NCI-H146 treated with DMSO at 0.1 percent for 48 hours (cell line): Measurements from ENCODE around the gene TFDP1.

ENCODE experiments used
- DNase-seq: peaks from one replicate; lab custom pipeline; 2025; ENCODE audit not compliant: unreplicated experiment; lab: John Stamatoyannopoulos, UW

TFDP1 gene

GRCh38 chr13:113628291-113629270, 44.0 kb downstream of the TFDP1 start:
- no peak for DNase-seq

GRCh38 chr13:113629866-113630265, 45.3 kb downstream of the TFDP1 start:
- DNase-seq = no peak

DNA sequence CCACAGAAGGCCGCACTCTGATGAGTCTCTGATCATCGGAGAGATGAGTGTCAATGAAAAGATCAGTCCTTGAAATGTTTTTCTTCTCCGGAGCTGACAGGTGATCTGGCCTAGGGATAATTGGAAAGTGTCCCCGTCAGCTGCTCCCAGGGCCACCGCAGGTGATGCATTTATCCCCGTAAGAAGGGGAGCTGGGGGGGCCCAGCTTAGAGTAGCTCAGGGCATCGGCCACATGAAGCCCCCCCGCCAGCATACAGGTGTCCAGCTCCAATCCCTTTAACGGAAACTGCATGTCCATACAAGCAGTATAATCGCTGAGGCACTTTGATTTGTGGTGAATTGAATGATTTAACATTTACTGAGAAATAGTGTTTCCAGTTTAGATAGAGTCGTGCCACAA, 45.7 kb downstream of the TFDP1 start:
- DNase-seq = peak; percentile 88

DNA sequence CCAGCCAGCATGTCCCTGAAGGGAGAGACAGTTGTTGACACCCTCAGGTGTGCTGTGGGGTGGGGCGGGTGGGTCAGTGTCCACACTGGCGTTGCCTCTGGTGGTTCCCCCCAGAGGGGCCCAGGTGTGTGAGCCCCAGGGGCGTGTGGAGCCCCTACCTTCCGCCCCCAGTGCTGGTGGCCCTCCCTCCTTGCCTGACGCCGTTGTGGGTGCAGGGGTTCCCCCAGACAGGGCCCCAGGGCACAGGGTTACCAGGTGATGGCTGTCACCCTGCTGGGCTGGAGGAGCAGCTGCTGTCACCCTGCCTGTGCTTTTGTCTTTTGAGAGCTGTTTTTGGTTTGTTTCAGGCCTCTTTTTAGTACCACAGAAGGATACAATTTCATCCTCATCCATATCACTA, 46.3 kb downstream of the TFDP1 start:
- DNase-seq = peak; percentile 85

- DNase-seq = no peak
Measured at GRCh38 chr13:113631341-113632095, 47.0 kb downstream of the TFDP1 start.

DNA sequence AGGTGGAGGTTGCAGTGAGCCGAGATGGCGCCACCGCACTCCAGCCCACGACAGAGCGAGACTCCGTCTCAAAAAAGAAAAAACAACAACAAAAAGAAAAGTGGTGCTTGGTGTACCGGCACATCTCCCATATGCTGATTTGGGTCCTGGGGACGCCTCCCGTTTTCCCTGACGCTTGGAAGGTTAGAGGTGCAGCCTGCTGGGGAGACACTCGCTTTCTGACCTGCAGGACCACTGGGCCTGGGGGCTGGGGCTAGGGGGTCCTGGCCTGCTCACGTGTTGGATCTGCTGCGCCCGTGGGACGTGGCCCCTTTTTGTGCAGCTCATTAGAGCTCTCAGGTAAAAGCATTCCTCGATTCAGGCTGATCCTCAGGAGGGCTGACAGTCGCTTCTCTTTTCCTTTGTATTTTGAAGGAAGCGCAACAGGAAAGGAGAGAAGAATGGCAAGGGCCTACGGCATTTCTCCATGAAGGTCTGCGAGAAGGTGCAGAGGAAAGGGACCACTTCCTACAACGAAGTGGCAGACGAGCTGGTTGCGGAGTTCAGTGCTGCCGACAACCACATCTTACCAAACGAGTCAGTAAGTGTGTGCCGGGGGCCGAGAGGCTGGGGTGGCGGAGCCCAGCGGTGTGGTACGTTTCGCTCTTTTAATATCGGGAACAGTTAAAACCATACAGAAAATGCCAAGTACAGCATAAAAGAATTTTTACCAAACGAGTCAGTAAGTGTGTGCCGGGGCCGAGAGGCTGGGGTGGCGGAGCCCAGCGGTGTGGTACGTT, 48.3 kb downstream of the TFDP1 start:
- no peak for DNase-seq

GRCh38 chr13:113633485-113633873, 48.9 kb downstream of the TFDP1 start:
- no peak for DNase-seq

GRCh38 chr13:113634279-113635047, 49.9 kb downstream of the TFDP1 start:
- DNase-seq = no peak

GRCh38 chr13:113635048-113635420, 50.5 kb downstream of the TFDP1 start:
- DNase-seq = no peak

DNA sequence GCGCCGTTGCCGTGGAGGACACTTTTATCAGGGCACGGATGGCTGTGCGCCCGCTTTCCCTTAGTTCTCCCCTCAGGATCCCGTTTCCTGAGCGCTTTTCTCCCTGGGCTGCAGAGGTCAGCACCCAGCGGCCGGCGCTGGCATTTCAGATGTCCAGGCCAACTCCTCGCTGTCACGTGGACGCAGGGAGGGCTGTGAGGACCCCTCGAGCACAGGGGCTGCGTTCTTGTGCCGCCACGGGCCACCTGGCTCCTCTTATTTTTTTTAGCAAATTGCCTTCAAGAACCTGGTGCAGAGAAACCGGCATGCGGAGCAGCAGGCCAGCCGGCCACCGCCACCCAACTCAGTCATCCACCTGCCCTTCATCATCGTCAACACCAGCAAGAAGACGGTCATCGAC, 51.2 kb downstream of the TFDP1 start:
- DNase-seq = no peak

DNA sequence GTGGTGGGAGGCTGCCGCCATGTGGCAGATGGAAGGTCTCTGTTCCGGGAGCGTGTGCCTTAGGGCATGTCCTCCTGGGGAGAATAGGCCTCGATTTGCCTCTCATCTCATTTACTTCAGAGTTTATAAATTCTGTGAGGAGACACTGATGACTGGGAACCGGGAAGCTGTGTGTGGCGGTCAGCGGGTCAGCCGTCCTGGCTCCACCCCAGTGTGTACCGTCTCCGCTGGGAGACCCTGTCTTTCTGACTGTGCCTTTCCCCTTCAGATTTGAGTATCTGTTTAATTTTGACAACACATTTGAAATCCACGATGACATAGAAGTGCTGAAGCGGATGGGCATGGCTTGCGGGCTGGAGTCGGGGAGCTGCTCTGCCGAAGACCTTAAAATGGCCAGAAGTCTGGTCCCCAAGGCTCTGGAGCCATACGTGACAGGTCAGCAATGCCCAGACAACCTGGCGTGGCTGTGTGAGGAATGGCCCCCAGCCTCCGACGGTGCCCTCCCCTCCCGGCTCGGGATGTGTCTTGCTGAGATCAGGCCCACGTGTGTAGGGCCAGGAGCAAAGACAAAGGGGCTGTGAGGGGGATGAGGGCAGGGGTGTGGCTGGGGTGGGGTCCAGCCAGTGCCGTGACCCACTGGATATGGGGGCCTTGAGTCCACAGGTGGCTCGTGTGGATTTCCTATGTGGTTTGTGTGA, 51.9 kb downstream of the TFDP1 start:
- no peak for DNase-seq

- DNase-seq = no peak
Measured at GRCh38 chr13:113637262-113638160, 53.0 kb downstream of the TFDP1 start.

DNA sequence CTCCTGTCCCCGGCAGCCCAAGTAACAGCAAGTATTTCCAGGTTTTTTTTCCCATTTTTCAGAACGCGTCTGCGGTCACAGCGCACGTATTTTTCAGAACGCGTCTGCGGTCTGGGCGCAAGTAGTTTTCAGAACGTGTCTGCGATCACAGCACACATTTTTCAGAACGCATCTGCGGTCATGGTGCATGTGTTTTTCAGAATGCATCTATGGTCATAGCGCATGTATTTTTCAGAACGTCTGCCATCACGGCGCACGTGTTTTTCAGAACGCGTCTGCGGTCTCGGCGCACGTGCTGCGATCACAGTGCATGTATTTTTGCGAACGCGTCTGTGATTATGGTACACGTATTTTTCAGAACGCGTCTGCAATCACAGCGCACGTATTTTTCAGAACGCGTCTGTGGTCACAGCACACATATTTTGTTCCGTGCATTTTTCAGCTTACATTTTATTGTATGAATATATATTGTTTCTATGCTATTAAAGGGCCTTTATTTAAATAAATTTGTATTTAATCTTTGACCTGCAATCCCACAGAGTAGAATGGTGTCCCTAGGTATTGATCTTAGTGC, 53.7 kb downstream of the TFDP1 start:
- no peak for DNase-seq

DNA sequence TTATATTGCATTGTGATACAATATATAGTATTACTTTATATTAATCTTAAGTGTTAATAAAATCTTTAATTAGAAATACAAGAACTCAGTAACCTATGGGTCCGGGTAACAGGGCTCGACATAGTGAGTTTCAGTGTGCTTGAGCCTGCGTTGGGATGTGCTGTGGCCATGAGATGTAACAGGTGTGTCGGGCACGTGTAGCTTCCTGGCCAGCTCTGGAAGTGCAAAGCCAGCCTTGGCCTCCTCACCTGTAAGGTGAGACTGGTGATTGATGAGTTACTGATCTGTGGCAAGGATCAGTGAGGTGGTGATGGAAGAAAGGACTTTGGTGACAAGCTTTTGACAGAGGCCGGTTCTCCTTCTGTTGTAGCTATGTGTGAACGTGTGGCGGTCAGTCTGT, 54.3 kb downstream of the TFDP1 start:
- DNase-seq = no peak

DNA sequence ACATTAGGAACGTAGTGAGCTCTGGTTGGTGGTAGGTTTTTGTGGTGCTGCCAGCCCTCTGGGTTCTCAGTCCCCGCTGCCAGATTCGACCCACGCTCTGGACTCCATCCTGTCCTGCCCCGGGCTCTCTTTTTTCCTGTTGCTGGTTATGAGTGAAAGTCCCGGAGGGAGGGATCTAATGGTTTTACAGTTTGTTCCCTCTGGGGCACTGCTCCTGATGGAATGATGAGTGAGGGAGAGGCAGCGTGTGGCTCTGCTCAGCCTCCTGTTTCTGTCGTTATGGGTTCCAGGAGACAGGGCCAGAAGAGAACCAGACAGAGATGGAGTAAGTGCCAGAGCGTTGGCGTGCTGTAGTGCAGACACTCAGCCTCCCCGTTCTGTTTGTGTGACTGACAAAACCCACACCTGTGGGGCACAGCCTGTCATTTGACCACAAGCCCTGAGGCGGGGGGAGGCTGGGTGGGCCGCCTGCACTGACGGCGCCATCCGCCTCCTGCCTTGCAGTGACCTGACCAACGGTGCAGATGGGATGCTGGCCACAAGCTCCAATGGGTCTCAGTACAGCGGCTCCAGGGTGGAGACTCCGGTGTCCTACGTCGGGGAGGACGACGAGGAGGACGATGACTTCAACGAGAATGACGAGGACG, 55.2 kb downstream of the TFDP1 start:
- no peak for DNase-seq

DNA sequence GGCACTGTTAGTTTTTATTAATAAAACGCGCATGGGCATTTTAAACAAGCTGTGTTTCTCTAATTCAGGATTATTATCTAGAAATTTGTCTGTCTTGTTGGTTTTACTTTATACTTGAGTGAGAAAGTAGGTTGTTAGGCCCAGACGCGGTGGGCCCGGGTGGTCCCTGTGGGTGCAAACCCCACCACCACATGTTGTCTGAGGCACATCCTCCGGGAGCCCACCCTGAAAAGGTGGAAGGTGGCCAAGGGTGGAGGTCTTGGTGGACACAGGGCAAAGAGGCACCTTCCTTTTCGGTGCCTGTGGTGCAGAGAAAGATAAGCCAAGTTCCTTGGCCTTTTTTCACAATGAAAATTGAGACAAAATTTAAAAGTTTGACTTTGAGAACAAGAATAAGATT, 56.9 kb downstream of the TFDP1 start:
- no peak for DNase-seq

- no peak for DNase-seq
Measured at GRCh38 chr13:113642563-113642962, 58.0 kb downstream of the TFDP1 start.

- no peak for DNase-seq
Measured at GRCh38 chr13:113643593-113643992, 59.0 kb downstream of the TFDP1 start.
